Activated CD8-positive, alpha-beta T cell treated with anti-CD3 and anti-CD28 coated beads for 36 hours (primary cell): Measurements from ENCODE around the gene COPZ1. TPM values are rescaled to one million over a fixed set of nuclear protein-coding genes. Genes with fewer than 3 reads are reported as not detected.

Experiments used
- ATAC-seq: fragments of 200-7000 bp; cut with Tn5 transposase; one replicate; pipeline ENCODE4 v1.10.0; 2021; ENCODE audit warnings: mild to moderate bottlenecking, moderate library complexity
- CTCF ChIA-PET: fragments of 350-600 bp; sonication (Branson Sonifier 250); formaldehyde crosslinking; loops from one replicate; lab custom pipeline; 2021; ENCODE audit warnings: antibody characterized with exemption; lab: Charles Lee
- POLR2A ChIA-PET: fragments of 350-600 bp; sonication (Branson Sonifier 250); formaldehyde crosslinking; loops from one replicate; lab custom pipeline; 2021; ENCODE audit warnings: antibody characterized with exemption; lab: Charles Lee
- DNase-seq: peaks from one replicate; pipeline ENCODE4 v3.0.0-alpha.2; 2020
- H3K27ac Mint-ChIP-seq: one replicate; pipeline ENCODE4 v1.8.0; 2021; ENCODE audit warnings: mild to moderate bottlenecking, mixed read lengths
- H3K27me3 Mint-ChIP-seq: one replicate; pipeline ENCODE4 v1.8.0; 2021; ENCODE audit warnings: mixed read lengths
- H3K36me3 Mint-ChIP-seq: one replicate; pipeline ENCODE4 v1.8.0; 2021; ENCODE audit warnings: low read depth, mixed read lengths
- H3K4me1 Mint-ChIP-seq: one replicate; pipeline ENCODE4 v1.8.0; 2021; ENCODE audit warnings: low read depth, mixed read lengths
- H3K4me3 Mint-ChIP-seq: one replicate; pipeline ENCODE4 v1.8.0; 2021; ENCODE audit warnings: mild to moderate bottlenecking, moderate library complexity, mixed read lengths
- H3K9me3 Mint-ChIP-seq: one replicate; pipeline ENCODE4 v1.8.0; 2021; ENCODE audit warnings: mixed read lengths
- CTCF ChIP-seq: fragments of 200-600 bp; IDR thresholded peaks from one replicate; pipeline ENCODE4 v1.8.0; 2022; ENCODE audit warnings: antibody characterized with exemption, mild to moderate bottlenecking
- intact Hi-C: fragments of 100-400 bp; cut with micrococcal nuclease; formaldehyde crosslinking; loops from one replicate; pipeline ENCODE4 v1.10.0; 2022
- total RNA-seq, 2 experiments: library from RNA; stranded (reverse); gene quantifications; one replicate each; pipeline ENCODE4 v1.2.3, GENCODE V29; 2021

The COPZ1 gene
- total RNA-seq, 2 experiments from 2014 or later, result 75.8 to 78.4 TPM

GRCh38 chr12:54384591-54385041, 59.7 kb downstream of the COPZ1 start, which contains the start of gene ZNF385A:
Gene ZNF385A, minus strand, starts transcription at chr12:54384733. Its CDS starts 219 bp downstream, at chr12:54384514.
- intact Hi-C loops, result loop anchor here (5.0 kb wide), 1 partner anchor 92 kb away; no protein-coding TSS in a partner anchor
- CTCF ChIA-PET, result interaction anchor here (1.3 to 7.9 kb wide), 3 partner anchors 9 to 16 kb away, joined by 3 to 74 read pairs (median 10); no protein-coding TSS in a partner anchor
- TF ChIP-seq CTCF, result no peak
- peaks cover 11% of the 10 kb centered on the region for H3K4me1 Mint-ChIP-seq
- no peak within 1 kb of the TSS for H3K4me3 Mint-ChIP-seq
- H3K27me3 Mint-ChIP-seq, result no peaks in the 10 kb centered on the region
- POLR2A ChIA-PET, result interaction anchor here (0.9 to 1.1 kb wide), 2 partner anchors 33 to 136 kb away, joined by 3 to 4 read pairs; no protein-coding TSS in a partner anchor
- ATAC-seq, result no peak
- no peaks in the 10 kb centered on the region for H3K36me3 Mint-ChIP-seq
- H3K9me3 Mint-ChIP-seq, result no peaks in the 10 kb centered on the region
- no peak for DNase-seq
- no peak within 1 kb of the TSS for H3K27ac Mint-ChIP-seq

DNA sequence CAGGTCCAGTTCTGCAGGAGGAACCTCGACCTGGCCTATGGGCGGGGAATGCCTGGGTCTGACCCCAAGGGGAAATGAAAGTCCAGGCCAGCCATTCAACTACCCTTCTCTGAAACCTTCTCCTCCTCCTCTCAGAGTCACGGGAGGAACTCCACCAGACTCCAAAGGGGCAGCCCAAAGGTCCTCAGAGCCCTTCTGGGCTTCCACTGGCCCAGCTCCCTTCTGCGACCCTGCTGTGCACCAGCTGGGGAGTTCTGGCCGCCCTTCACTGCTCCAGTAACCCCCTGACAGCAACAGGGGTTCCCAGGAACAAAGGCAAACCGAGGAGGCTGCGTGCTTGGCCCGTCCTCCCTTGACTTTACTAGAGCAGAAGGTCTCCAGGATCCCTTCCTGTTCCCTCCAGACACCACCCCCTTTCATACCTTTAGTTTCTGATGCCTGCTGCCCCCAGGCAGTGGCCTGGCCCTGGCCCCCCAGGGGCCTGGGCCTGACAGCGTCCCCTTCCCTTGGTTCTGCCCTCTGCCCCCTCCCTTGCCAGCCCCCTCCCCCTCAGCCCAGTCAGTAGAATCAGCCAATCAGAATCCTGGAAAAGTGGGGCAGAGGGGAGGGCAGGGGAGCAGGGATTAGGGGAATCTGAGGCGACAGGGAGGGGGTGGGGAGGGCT, 60.5 kb downstream of the COPZ1 start:
- intact Hi-C loops, result no loop called here
- Mint-ChIP-seq H3K27ac (no peak overlapping the region), H3K4me3 (no peak overlapping the region), H3K27me3 (no peaks in the 10 kb centered on the region), H3K4me1 (peaks cover 12% of the 10 kb centered on the region), H3K9me3 (no peaks in the 10 kb centered on the region), H3K36me3 (no peaks in the 10 kb centered on the region)
- POLR2A ChIA-PET, result interaction anchor here (0.9 to 1.1 kb wide), 3 partner anchors 32 to 136 kb away, joined by 3 to 4 read pairs (median 3); no protein-coding TSS in a partner anchor
- no peak for TF ChIP-seq CTCF
- DNase-seq (no peak), ATAC-seq (no peak)
- CTCF ChIA-PET, result interaction anchor here (1.7 to 7.9 kb wide), 3 partner anchors 14 to 17 kb away, joined by 10 to 74 read pairs (median 24); no protein-coding TSS in a partner anchor

- no peaks in the 10 kb centered on the region for H3K9me3 Mint-ChIP-seq
- ATAC-seq, result no peak
- no peak overlapping the region for H3K27ac Mint-ChIP-seq
- no peaks in the 10 kb centered on the region for H3K27me3 Mint-ChIP-seq
- H3K4me3 Mint-ChIP-seq, result no peak overlapping the region
- peaks cover 12% of the 10 kb centered on the region for H3K4me1 Mint-ChIP-seq
- intact Hi-C loops, result no loop called here
- DNase-seq, result no peak
- POLR2A ChIA-PET, result interaction anchor here (0.7 to 1.1 kb wide), 2 partner anchors 25 to 98 kb away, joined by 3 read pairs; no protein-coding TSS in a partner anchor
- H3K36me3 Mint-ChIP-seq, result no peaks in the 10 kb centered on the region
- no peak for TF ChIP-seq CTCF
- CTCF ChIA-PET, result interaction anchor here (1.0 to 2.7 kb wide), 10 partner anchors 13 to 167 kb away, joined by 3 to 24 read pairs (median 4); partner anchors contain the start of gene COPZ1
Measured at GRCh38 chr12:54386403-54387113, 61.6 kb downstream of the COPZ1 start.

DNA sequence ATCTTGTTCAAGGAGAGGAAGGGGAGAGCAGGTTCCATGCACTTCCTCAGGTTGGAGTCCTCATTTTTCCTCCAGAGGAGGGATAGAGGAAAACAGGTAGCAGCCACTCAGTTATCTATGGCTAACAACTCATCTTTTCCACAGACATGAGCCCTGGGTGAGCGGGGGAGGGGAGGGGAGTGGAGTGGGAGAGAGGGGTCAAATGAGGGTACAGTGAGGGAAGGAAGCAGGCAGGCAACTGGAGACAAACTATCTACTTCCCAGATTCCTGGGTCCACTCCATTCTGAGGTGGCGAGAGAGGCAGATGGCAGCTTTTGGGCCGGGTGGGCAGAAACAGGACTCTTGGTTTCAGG, 62.2 kb downstream of the COPZ1 start:
- H3K27ac Mint-ChIP-seq, result no peak overlapping the region
- no peak for ATAC-seq
- H3K36me3 Mint-ChIP-seq, result no peaks in the 10 kb centered on the region
- H3K4me3 Mint-ChIP-seq, result no peak overlapping the region
- H3K9me3 Mint-ChIP-seq, result no peaks in the 10 kb centered on the region
- intact Hi-C loops, result no loop called here
- peaks cover 16% of the 10 kb centered on the region for H3K4me1 Mint-ChIP-seq
- CTCF ChIA-PET, result interaction anchor here (1.0 to 2.7 kb wide), 11 partner anchors 8 to 167 kb away, joined by 3 to 24 read pairs (median 4); partner anchors contain the start of gene COPZ1
- DNase-seq, result no peak
- POLR2A ChIA-PET, result no interaction called here
- no peak for TF ChIP-seq CTCF
- no peaks in the 10 kb centered on the region for H3K27me3 Mint-ChIP-seq
